Loucy (cell line): ENCODE results near the gene ITGA5.

Experiments
- H2AFZ ChIP-seq: fragments of 200-600 bp; sonication (generic); 2 replicates; pipeline ENCODE4 v1.6.0; 2016; ENCODE audit warnings: antibody characterized with exemption, mild to moderate bottlenecking, low read length, moderate library complexity
- H3F3A ChIP-seq: fragments of 200-600 bp; 2 replicates; pipeline ENCODE4 v1.6.0; 2016; ENCODE audit warnings: antibody characterized with exemption, low read depth, mild to moderate bottlenecking
- H3K27me3 ChIP-seq: fragments of 200-600 bp; sonication (generic); 2 replicates; pipeline ENCODE4 v1.6.1; 2014; ENCODE audit warnings: low read length, mild to moderate bottlenecking; ENCODE audit not compliant: insufficient read depth, poor library complexity, severe bottlenecking
- H3K36me3 ChIP-seq: fragments of 200-600 bp; sonication (generic); 2 replicates; pipeline ENCODE4 v1.6.1; 2016; ENCODE audit warnings: low read length; ENCODE audit not compliant: insufficient read depth
- H3K4me1 ChIP-seq: fragments of 200-600 bp; sonication (generic); 2 replicates; pipeline ENCODE4 v1.5.1; 2014; ENCODE audit warnings: low read length, mild to moderate bottlenecking; ENCODE audit not compliant: insufficient read depth, poor library complexity, severe bottlenecking
- H3K4me2 ChIP-seq: fragments of 200-600 bp; sonication (generic); 2 replicates; pipeline ENCODE4 v1.6.0; 2014; ENCODE audit warnings: antibody characterized with exemption, low read length, low read depth, mild to moderate bottlenecking; ENCODE audit not compliant: poor library complexity, severe bottlenecking
- H3K4me3 ChIP-seq: fragments of 200-600 bp; sonication (generic); 2 replicates; pipeline ENCODE4 v1.5.1; 2014; ENCODE audit warnings: low read length, mild to moderate bottlenecking, mixed read lengths; ENCODE audit not compliant: poor library complexity, severe bottlenecking
- H3K79me2 ChIP-seq: fragments of 200-600 bp; sonication (generic); 2 replicates; pipeline ENCODE4 v1.6.1; 2014; ENCODE audit warnings: low read length; ENCODE audit not compliant: insufficient read depth
- H3K9ac ChIP-seq: fragments of 200-600 bp; sonication (generic); 2 replicates; pipeline ENCODE4 v1.6.0; 2014; ENCODE audit warnings: mild to moderate bottlenecking, low read depth, low read length, moderate library complexity; ENCODE audit not compliant: poor library complexity, severe bottlenecking
- H3K9me2 ChIP-seq: fragments of 200-600 bp; sonication (generic); replicated peaks from 2 replicates; pipeline ENCODE4 v1.6.1; 2016; ENCODE audit warnings: low read depth, low read length, mixed read lengths
- H3K9me3 ChIP-seq: fragments of 200-600 bp; sonication (generic); 2 replicates; pipeline ENCODE4 v1.6.1; 2014; ENCODE audit warnings: mild to moderate bottlenecking, antibody characterized with exemption, low read length, low read depth; ENCODE audit not compliant: insufficient read depth
- H4K20me1 ChIP-seq: fragments of 200-600 bp; sonication (generic); 2 replicates; pipeline ENCODE4 v1.6.0; 2014; ENCODE audit warnings: antibody characterized with exemption, low read length, mild to moderate bottlenecking; ENCODE audit not compliant: insufficient read depth, poor library complexity, severe bottlenecking
- EZH2phosphoT487 ChIP-seq: fragments of 200-600 bp; IDR thresholded peaks from 2 replicates; pipeline ENCODE4 v1.6.1; 2018; ENCODE audit warnings: antibody characterized with exemption, mild to moderate bottlenecking, moderate library complexity, borderline replicate concordance
- TF ChIP-seq, protein P1 (sequence below): fragments of 200-600 bp; sonication (generic); conservative IDR thresholded peaks from 2 replicates; pipeline ENCODE4 v1.5.1; 2014; ENCODE audit warnings: mild to moderate bottlenecking, antibody characterized with exemption, low read length

Gene ITGA5

GRCh38 chr12:54442961-54443360, 23.9 kb upstream of the ITGA5 start:
- Histone ChIP-seq H3F3A (no peaks in the 10 kb centered on the region), H3K4me1 (peaks cover 18% of the 10 kb centered on the region), H4K20me1 (no peaks in the 10 kb centered on the region), H3K36me3 (no peaks in the 10 kb centered on the region), H3K9me2 (no peaks in the 10 kb centered on the region), H3K9ac (no peak overlapping the region), H3K9me3 (no peaks in the 10 kb centered on the region), H3K79me2 (no peaks in the 10 kb centered on the region), H3K27me3 (no peaks in the 10 kb centered on the region), H3K4me2 (no peak overlapping the region), H3K4me3 (no peak overlapping the region), H2AFZ (no peak overlapping the region)
- no peak for TF ChIP-seq EZH2phosphoT487
- TF ChIP-seq, protein P1, sequence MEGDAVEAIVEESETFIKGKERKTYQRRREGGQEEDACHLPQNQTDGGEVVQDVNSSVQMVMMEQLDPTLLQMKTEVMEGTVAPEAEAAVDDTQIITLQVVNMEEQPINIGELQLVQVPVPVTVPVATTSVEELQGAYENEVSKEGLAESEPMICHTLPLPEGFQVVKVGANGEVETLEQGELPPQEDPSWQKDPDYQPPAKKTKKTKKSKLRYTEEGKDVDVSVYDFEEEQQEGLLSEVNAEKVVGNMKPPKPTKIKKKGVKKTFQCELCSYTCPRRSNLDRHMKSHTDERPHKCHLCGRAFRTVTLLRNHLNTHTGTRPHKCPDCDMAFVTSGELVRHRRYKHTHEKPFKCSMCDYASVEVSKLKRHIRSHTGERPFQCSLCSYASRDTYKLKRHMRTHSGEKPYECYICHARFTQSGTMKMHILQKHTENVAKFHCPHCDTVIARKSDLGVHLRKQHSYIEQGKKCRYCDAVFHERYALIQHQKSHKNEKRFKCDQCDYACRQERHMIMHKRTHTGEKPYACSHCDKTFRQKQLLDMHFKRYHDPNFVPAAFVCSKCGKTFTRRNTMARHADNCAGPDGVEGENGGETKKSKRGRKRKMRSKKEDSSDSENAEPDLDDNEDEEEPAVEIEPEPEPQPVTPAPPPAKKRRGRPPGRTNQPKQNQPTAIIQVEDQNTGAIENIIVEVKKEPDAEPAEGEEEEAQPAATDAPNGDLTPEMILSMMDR, result no peak

- peaks cover 20% of the 10 kb centered on the region for H3K4me1 ChIP-seq
- no peaks in the 10 kb centered on the region for H3K36me3 ChIP-seq
- TF ChIP-seq EZH2phosphoT487, result no peak
- TF ChIP-seq, protein P1, result no peak
- H3K27me3 ChIP-seq, result no peaks in the 10 kb centered on the region
- no peak overlapping the region for H2AFZ ChIP-seq
- no peaks in the 10 kb centered on the region for H3K9me3 ChIP-seq
- no peaks in the 10 kb centered on the region for H4K20me1 ChIP-seq
- H3K79me2 ChIP-seq, result no peaks in the 10 kb centered on the region
- H3K4me3 ChIP-seq, result no peak overlapping the region
- H3K9me2 ChIP-seq, result no peaks in the 10 kb centered on the region
- no peak overlapping the region for H3K9ac ChIP-seq
- H3K4me2 ChIP-seq, result no peak overlapping the region
- H3F3A ChIP-seq, result no peaks in the 10 kb centered on the region
Observed at GRCh38 chr12:54442099-54442498, 23.0 kb upstream of the ITGA5 start.

GRCh38 chr12:54439521-54440255, 20.6 kb upstream of the ITGA5 start:
- Histone ChIP-seq H3K27me3 (no peaks in the 10 kb centered on the region), H3K9ac (no peak overlapping the region), H3K4me2 (no peak overlapping the region), H3K9me2 (no peaks in the 10 kb centered on the region), H3K4me1 (peaks cover 20% of the 10 kb centered on the region), H3K79me2 (no peaks in the 10 kb centered on the region), H4K20me1 (no peaks in the 10 kb centered on the region), H2AFZ (peak overlapping the region; percentile 20; the same call in 1 of the 2 replicates), H3K36me3 (no peaks in the 10 kb centered on the region), H3K4me3 (no peak overlapping the region), H3F3A (no peaks in the 10 kb centered on the region), H3K9me3 (no peaks in the 10 kb centered on the region)
- TF ChIP-seq, protein P1, result peak; percentile 93
- no peak for TF ChIP-seq EZH2phosphoT487
